WTC11 (cell line): ENCODE measurements around the gene FOXC1. TPM values are rescaled to one million over a fixed set of nuclear protein-coding genes. Genes with fewer than 3 reads are reported as not detected.

Source experiments
- ATAC-seq: fragments of 200-7000 bp; cut with Tn5 transposase; 2 replicates; pipeline ENCODE4 v1.10.0; 2021; ENCODE audit warnings: mild to moderate bottlenecking, moderate library complexity
- CTCF ChIA-PET: fragments of 300-600 bp; sonication (Branson Sonifier 250); formaldehyde crosslinking; loops from one replicate; lab custom pipeline; 2021; ENCODE audit warnings: antibody characterized with exemption; lab: Charles Lee
- POLR2A ChIA-PET: fragments of 350-600 bp; sonication (Branson Sonifier 250); formaldehyde crosslinking; loops from one replicate; lab custom pipeline; 2021; ENCODE audit warnings: antibody characterized with exemption; lab: Charles Lee
- DNase-seq: peaks from one replicate; pipeline ENCODE4 v3.0.0; 2021; ENCODE audit warnings: low spot score
- H3K27ac Mint-ChIP-seq: 2 replicates; pipeline ENCODE4 v1.8.0; 2021; ENCODE audit warnings: mixed read lengths
- H3K27me3 Mint-ChIP-seq: 2 replicates; pipeline ENCODE4 v1.8.0; 2021; ENCODE audit warnings: low read depth, mild to moderate bottlenecking, moderate library complexity, mixed read lengths
- H3K36me3 Mint-ChIP-seq: 2 replicates; pipeline ENCODE4 v1.8.0; 2021; ENCODE audit warnings: mixed read lengths
- H3K4me1 Mint-ChIP-seq: 2 replicates; pipeline ENCODE4 v1.8.0; 2022; ENCODE audit warnings: mixed read lengths
- H3K4me3 Mint-ChIP-seq: 2 replicates; pipeline ENCODE4 v1.8.0; 2021; ENCODE audit warnings: mild to moderate bottlenecking, moderate library complexity, mixed read lengths
- H3K9me3 Mint-ChIP-seq: 2 replicates; pipeline ENCODE4 v1.8.0; 2021; ENCODE audit warnings: mixed read lengths
- ATF3 ChIP-seq: sonication (generic); formaldehyde crosslinking; conservative IDR thresholded peaks from 2 replicates; pipeline ENCODE4 v1.8.1; 2022; ENCODE audit warnings: mild to moderate bottlenecking, missing genetic modification reagents
- E2F5 ChIP-seq: sonication (generic); formaldehyde crosslinking; IDR thresholded peaks from 2 replicates; pipeline ENCODE4 v1.8.1; 2022; ENCODE audit warnings: mild to moderate bottlenecking, moderate library complexity, missing genetic modification reagents
- ETV6 ChIP-seq: sonication (generic); formaldehyde crosslinking; IDR thresholded peaks from 2 replicates; pipeline ENCODE4 v1.8.1; 2022; ENCODE audit warnings: mild to moderate bottlenecking, missing genetic modification reagents
- HMGA2 ChIP-seq: fragments of 250-450 bp; sonication (Bioruptor Pico); IDR thresholded peaks from 2 replicates; pipeline ENCODE4 v1.4.0; 2021; ENCODE audit warnings: mild to moderate bottlenecking, moderate library complexity
- KAT7 ChIP-seq: sonication (generic); formaldehyde crosslinking; IDR thresholded peaks from 2 replicates; pipeline ENCODE4 v1.8.1; 2023; ENCODE audit warnings: missing genetic modification reagents, mild to moderate bottlenecking, borderline replicate concordance
- MYBL2 ChIP-seq: sonication (generic); formaldehyde crosslinking; IDR thresholded peaks from 2 replicates; pipeline ENCODE4 v1.8.1; 2023; ENCODE audit warnings: mild to moderate bottlenecking, moderate library complexity, missing genetic modification reagents
- NFATC4 ChIP-seq: fragments of 250-450 bp; sonication (Bioruptor Pico); IDR thresholded peaks from 2 replicates; pipeline ENCODE4 v1.9.0; 2021; ENCODE audit warnings: mild to moderate bottlenecking
- NFYB ChIP-seq: sonication (generic); formaldehyde crosslinking; conservative IDR thresholded peaks from 2 replicates; pipeline ENCODE4 v1.8.0; 2022; ENCODE audit warnings: low read depth, missing genetic modification reagents
- NR1H2 ChIP-seq: sonication (generic); formaldehyde crosslinking; IDR thresholded peaks from 2 replicates; pipeline ENCODE4 v1.9.0; 2021; ENCODE audit warnings: mild to moderate bottlenecking, moderate library complexity, missing genetic modification reagents
- NR3C1 ChIP-seq: sonication (generic); formaldehyde crosslinking; conservative IDR thresholded peaks from 2 replicates; pipeline ENCODE4 v1.8.1; 2023; ENCODE audit warnings: low read depth, mild to moderate bottlenecking, missing genetic modification reagents
- TP53 ChIP-seq: sonication (generic); formaldehyde crosslinking; IDR thresholded peaks from 2 replicates; pipeline ENCODE4 v1.8.1; 2023; ENCODE audit warnings: mild to moderate bottlenecking, missing genetic modification reagents
- ZBTB21 ChIP-seq: sonication (generic); formaldehyde crosslinking; IDR thresholded peaks from 2 replicates; pipeline ENCODE4 v1.8.1; 2023; ENCODE audit warnings: mild to moderate bottlenecking, missing genetic modification reagents, borderline replicate concordance
- ZBTB43 ChIP-seq: sonication (generic); formaldehyde crosslinking; IDR thresholded peaks from 2 replicates; pipeline ENCODE4 v1.8.1; 2023; ENCODE audit warnings: mild to moderate bottlenecking, missing genetic modification reagents
- ZNF138 ChIP-seq: sonication (generic); formaldehyde crosslinking; conservative IDR thresholded peaks from 2 replicates; pipeline ENCODE4 v1.8.1; 2022; ENCODE audit warnings: mild to moderate bottlenecking, moderate library complexity, missing genetic modification reagents
- ZNF219 ChIP-seq: sonication (generic); formaldehyde crosslinking; IDR thresholded peaks from 2 replicates; pipeline ENCODE4 v1.8.0; 2023; ENCODE audit warnings: missing genetic modification reagents, mild to moderate bottlenecking, borderline replicate concordance
- ZNF232 ChIP-seq: sonication (generic); formaldehyde crosslinking; IDR thresholded peaks from 2 replicates; pipeline ENCODE4 v1.8.0; 2022; ENCODE audit warnings: mild to moderate bottlenecking, missing genetic modification reagents
- ZNF396 ChIP-seq: fragments of 250-450 bp; sonication (Bioruptor Pico); IDR thresholded peaks from 2 replicates; pipeline ENCODE4 v1.8.0; 2021; ENCODE audit warnings: mild to moderate bottlenecking, moderate library complexity, borderline replicate concordance
- ZNF671 ChIP-seq: fragments of 250-450 bp; sonication (Bioruptor Pico); IDR thresholded peaks from 2 replicates; pipeline ENCODE4 v1.8.0; 2021; ENCODE audit warnings: mild to moderate bottlenecking
- total RNA-seq: library from RNA; stranded (reverse); gene quantifications from 3 replicates; pipeline ENCODE4 v1.2.3, GENCODE V29; 2021
- TF ChIP-seq, protein P1 (sequence below): fragments of 200-600 bp; IDR thresholded peaks from 2 replicates; pipeline ENCODE4 v1.8.0; 2022; ENCODE audit warnings: antibody characterized with exemption
- TF ChIP-seq, protein P2 (sequence below): sonication (generic); formaldehyde crosslinking; IDR thresholded peaks from 2 replicates; pipeline ENCODE4 v1.8.1; 2023; ENCODE audit warnings: mild to moderate bottlenecking, moderate library complexity, missing genetic modification reagents
- TF ChIP-seq, protein P3 (sequence below): sonication (generic); formaldehyde crosslinking; IDR thresholded peaks from 2 replicates; pipeline ENCODE4 v1.8.0; 2022; ENCODE audit warnings: mild to moderate bottlenecking, missing genetic modification reagents
- TF ChIP-seq, protein P4 (sequence below): sonication (generic); formaldehyde crosslinking; conservative IDR thresholded peaks from 2 replicates; pipeline ENCODE4 v1.8.1; 2023; ENCODE audit warnings: mild to moderate bottlenecking, low read depth, missing genetic modification reagents, moderate library complexity

Gene FOXC1
- total RNA-seq, 1 experiment from 2014 or later = 10.7 TPM

- TF ChIP-seq E2F5 (CRISPR knock-in tag) = no peak
- no peak for TF ChIP-seq ZNF396 (CRISPR knock-in tag)
These were observed 35.9 kb downstream of the FOXC1 start (continued) for GRCh38 chr6:1645466-1646185.

- POLR2A ChIA-PET = no interaction called here
- CTCF ChIA-PET = no interaction called here
- no peak for ATAC-seq
- Mint-ChIP-seq H3K27me3 (no peaks in the 10 kb centered on the region), H3K4me3 (no peak overlapping the region), H3K27ac (no peak overlapping the region), H3K36me3 (no peaks in the 10 kb centered on the region), H3K4me1 (no peaks in the 10 kb centered on the region), H3K9me3 (no peaks in the 10 kb centered on the region)
- no peak for DNase-seq
- TF ChIP-seq KAT7 (CRISPR knock-in tag) = no peak
- TF ChIP-seq ZNF232 = no peak
- TF ChIP-seq ZBTB21 = no peak
- no peak for TF ChIP-seq NR1H2 (CRISPR knock-in tag)
- no peak for TF ChIP-seq ETV6 (CRISPR knock-in tag)
- TF ChIP-seq ZBTB43 (CRISPR knock-in tag) = no peak
- TF ChIP-seq, protein P1, sequence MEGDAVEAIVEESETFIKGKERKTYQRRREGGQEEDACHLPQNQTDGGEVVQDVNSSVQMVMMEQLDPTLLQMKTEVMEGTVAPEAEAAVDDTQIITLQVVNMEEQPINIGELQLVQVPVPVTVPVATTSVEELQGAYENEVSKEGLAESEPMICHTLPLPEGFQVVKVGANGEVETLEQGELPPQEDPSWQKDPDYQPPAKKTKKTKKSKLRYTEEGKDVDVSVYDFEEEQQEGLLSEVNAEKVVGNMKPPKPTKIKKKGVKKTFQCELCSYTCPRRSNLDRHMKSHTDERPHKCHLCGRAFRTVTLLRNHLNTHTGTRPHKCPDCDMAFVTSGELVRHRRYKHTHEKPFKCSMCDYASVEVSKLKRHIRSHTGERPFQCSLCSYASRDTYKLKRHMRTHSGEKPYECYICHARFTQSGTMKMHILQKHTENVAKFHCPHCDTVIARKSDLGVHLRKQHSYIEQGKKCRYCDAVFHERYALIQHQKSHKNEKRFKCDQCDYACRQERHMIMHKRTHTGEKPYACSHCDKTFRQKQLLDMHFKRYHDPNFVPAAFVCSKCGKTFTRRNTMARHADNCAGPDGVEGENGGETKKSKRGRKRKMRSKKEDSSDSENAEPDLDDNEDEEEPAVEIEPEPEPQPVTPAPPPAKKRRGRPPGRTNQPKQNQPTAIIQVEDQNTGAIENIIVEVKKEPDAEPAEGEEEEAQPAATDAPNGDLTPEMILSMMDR = no peak
- TF ChIP-seq, protein P2, sequence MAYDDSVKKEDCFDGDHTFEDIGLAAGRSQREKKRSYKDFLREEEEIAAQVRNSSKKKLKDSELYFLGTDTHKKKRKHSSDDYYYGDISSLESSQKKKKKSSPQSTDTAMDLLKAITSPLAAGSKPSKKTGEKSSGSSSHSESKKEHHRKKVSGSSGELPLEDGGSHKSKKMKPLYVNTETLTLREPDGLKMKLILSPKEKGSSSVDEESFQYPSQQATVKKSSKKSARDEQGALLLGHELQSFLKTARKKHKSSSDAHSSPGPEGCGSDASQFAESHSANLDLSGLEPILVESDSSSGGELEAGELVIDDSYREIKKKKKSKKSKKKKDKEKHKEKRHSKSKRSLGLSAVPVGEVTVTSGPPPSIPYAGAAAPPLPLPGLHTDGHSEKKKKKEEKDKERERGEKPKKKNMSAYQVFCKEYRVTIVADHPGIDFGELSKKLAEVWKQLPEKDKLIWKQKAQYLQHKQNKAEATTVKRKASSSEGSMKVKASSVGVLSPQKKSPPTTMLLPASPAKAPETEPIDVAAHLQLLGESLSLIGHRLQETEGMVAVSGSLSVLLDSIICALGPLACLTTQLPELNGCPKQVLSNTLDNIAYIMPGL (CRISPR knock-in tag) = no peak
- no peak for TF ChIP-seq NR3C1 (CRISPR knock-in tag)
- no peak for TF ChIP-seq MYBL2
These were observed 41.6 kb downstream of the FOXC1 start for GRCh38 chr6:1651362-1651761.

- no peaks in the 10 kb centered on the region for H3K4me1 Mint-ChIP-seq
- no peaks in the 10 kb centered on the region for H3K36me3 Mint-ChIP-seq
- ATAC-seq (no peak), DNase-seq (no peak)
- H3K27me3 Mint-ChIP-seq = no peaks in the 10 kb centered on the region; the same call in 1 of the 2 replicates
- POLR2A ChIA-PET = no interaction called here
- H3K27ac Mint-ChIP-seq = no peak overlapping the region
- H3K4me3 Mint-ChIP-seq = no peak overlapping the region
- CTCF ChIA-PET = no interaction called here
- H3K9me3 Mint-ChIP-seq = no peaks in the 10 kb centered on the region
- no peak for TF ChIP-seq ZNF138 (CRISPR knock-in tag)
- no peak for TF ChIP-seq ZNF671 (CRISPR knock-in tag)
- TF ChIP-seq, protein P3, sequence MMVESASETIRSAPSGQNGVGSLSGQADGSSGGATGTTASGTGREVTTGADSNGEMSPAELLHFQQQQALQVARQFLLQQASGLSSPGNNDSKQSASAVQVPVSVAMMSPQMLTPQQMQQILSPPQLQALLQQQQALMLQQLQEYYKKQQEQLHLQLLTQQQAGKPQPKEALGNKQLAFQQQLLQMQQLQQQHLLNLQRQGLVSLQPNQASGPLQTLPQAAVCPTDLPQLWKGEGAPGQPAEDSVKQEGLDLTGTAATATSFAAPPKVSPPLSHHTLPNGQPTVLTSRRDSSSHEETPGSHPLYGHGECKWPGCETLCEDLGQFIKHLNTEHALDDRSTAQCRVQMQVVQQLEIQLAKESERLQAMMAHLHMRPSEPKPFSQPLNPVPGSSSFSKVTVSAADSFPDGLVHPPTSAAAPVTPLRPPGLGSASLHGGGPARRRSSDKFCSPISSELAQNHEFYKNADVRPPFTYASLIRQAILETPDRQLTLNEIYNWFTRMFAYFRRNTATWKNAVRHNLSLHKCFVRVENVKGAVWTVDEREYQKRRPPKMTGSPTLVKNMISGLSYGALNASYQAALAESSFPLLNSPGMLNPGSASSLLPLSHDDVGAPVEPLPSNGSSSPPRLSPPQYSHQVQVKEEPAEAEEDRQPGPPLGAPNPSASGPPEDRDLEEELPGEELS (CRISPR knock-in tag) = no peak
- TF ChIP-seq, protein P4, sequence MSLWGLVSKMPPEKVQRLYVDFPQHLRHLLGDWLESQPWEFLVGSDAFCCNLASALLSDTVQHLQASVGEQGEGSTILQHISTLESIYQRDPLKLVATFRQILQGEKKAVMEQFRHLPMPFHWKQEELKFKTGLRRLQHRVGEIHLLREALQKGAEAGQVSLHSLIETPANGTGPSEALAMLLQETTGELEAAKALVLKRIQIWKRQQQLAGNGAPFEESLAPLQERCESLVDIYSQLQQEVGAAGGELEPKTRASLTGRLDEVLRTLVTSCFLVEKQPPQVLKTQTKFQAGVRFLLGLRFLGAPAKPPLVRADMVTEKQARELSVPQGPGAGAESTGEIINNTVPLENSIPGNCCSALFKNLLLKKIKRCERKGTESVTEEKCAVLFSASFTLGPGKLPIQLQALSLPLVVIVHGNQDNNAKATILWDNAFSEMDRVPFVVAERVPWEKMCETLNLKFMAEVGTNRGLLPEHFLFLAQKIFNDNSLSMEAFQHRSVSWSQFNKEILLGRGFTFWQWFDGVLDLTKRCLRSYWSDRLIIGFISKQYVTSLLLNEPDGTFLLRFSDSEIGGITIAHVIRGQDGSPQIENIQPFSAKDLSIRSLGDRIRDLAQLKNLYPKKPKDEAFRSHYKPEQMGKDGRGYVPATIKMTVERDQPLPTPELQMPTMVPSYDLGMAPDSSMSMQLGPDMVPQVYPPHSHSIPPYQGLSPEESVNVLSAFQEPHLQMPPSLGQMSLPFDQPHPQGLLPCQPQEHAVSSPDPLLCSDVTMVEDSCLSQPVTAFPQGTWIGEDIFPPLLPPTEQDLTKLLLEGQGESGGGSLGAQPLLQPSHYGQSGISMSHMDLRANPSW (CRISPR knock-in tag) = no peak
- no peak for TF ChIP-seq NFATC4 (CRISPR knock-in tag)
- no peak for TF ChIP-seq TP53 (CRISPR knock-in tag)
- no peak for TF ChIP-seq ATF3 (CRISPR knock-in tag)
- no peak for TF ChIP-seq NFYB (CRISPR knock-in tag)
- TF ChIP-seq HMGA2 (CRISPR knock-in tag) = no peak
- TF ChIP-seq ZNF219 (CRISPR knock-in tag) = no peak
- no peak for TF ChIP-seq ZNF396 (CRISPR knock-in tag)
These were observed 43.1 kb downstream of the FOXC1 start for GRCh38 chr6:1652842-1653241.
